Choroid plexus epithelial cell (primary cell): ENCODE measurements around the gene RTN4IP1.
"Not testable (repeated sequence)": the region's sequence is repeated elsewhere in the genome, so short reads cannot be mapped to it uniquely, and the experiment has no call there.

Experiments
- DNase-seq: peaks from one replicate; pipeline ENCODE4 v3.0.0-alpha.2; 2010; ENCODE audit warnings: low read depth
- H3K4me3 ChIP-seq: 2 replicates; pipeline ENCODE4 v1.5.1; 2011; ENCODE audit warnings: low read depth, mild to moderate bottlenecking, control low read depth, low read length, moderate library complexity
- TF ChIP-seq, protein P1 (sequence below): conservative IDR thresholded peaks from 2 replicates; pipeline ENCODE4 v1.5.1; 2011; ENCODE audit warnings: low read depth, mild to moderate bottlenecking, control low read depth, inconsistent platforms, low read length, moderate library complexity

RTN4IP1 gene

DNA sequence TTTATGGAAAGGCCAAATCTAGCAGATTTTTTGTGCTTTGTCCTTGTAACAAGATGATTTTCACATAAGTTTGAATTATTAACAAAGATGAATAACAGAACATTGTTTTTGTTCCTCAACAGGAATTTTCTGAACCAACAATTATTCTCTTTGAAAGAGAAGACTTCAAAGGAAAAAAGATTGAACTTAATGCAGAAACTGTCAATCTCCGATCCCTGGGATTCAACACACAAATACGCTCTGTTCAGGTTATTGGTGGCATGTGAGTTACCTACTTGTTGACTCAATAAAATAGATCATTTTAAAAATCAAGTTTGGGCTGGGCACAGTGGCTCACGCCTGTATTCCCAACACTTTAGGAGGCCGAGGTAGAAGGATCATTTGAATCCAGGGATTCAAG is 70.9 kb downstream of the RTN4IP1 start:
- DNase-seq = no peak
- TF ChIP-seq, protein P1, sequence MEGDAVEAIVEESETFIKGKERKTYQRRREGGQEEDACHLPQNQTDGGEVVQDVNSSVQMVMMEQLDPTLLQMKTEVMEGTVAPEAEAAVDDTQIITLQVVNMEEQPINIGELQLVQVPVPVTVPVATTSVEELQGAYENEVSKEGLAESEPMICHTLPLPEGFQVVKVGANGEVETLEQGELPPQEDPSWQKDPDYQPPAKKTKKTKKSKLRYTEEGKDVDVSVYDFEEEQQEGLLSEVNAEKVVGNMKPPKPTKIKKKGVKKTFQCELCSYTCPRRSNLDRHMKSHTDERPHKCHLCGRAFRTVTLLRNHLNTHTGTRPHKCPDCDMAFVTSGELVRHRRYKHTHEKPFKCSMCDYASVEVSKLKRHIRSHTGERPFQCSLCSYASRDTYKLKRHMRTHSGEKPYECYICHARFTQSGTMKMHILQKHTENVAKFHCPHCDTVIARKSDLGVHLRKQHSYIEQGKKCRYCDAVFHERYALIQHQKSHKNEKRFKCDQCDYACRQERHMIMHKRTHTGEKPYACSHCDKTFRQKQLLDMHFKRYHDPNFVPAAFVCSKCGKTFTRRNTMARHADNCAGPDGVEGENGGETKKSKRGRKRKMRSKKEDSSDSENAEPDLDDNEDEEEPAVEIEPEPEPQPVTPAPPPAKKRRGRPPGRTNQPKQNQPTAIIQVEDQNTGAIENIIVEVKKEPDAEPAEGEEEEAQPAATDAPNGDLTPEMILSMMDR = no peak
- no peak overlapping the region for H3K4me3 ChIP-seq

DNA sequence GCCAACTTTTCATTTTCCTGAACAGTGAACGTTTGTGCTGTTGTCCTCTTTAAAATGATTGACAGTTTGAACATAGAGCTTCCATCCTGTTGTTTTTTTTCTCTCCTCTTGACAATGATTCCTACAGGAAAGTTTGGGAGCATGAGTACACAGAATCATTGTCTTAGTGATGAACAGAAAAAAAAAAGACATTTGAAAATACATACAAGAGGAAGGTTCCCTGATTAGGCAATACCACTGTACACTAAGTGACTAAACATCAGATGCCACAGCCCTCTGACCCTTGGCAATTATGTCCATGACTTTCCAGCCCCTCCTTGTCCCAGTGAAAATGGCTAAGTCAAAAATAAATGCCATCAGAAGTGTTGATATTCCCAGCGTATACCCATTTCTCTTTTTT is 71.5 kb downstream of the RTN4IP1 start:
- TF ChIP-seq, protein P1 = no peak
- peak; percentile 23 for DNase-seq
- no peak overlapping the region for H3K4me3 ChIP-seq

DNA sequence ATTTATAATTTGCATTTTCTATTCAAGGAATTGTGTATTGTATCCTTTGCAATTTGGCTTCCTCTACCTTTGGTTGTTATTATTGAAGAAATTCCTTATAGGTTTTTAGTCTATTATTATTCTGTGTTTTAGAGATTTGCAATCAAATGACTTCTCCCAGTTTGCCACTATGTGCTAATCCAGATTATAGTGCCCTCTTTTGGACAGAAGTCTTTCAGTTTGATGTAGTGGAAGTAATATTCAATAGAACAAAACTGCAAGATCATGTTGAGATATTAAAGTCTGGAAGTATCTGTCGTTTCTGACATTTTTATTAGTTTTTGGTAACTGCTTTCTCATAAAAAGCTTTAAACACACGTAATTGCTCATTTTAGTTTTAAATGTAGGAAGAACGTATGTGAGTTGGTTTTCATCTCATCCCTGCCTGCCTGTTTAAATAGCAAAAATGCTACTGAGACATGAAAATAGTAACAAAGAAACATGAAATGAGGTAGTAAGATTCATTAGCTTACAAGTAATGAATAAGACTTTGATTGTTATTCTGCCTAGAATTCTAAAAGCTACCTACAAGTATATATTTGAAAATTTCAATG is 72.8 kb downstream of the RTN4IP1 start:
- TF ChIP-seq, protein P1 = peak; percentile 53
- peak; percentile 73 for DNase-seq
- H3K4me3 ChIP-seq = no peak overlapping the region

DNA sequence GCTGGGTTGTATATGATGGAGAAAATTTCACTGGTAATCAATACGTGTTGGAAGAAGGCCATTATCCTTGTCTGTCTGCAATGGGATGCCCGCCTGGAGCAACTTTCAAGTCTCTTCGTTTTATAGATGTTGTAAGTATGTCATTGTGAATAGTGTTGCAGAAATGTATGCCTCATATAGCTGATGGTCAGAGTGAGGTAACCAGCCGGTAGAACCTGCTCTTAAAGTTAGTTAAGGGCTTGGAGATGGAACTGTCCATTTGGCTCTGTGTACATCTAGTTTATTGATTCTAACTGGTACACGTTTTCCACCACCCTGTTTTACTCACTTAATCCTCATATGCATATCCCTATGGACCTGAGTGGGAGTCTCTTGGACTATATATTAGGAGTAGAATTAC is 73.5 kb downstream of the RTN4IP1 start:
- TF ChIP-seq, protein P1 = no peak
- no peak overlapping the region for H3K4me3 ChIP-seq
- no peak for DNase-seq

DNA sequence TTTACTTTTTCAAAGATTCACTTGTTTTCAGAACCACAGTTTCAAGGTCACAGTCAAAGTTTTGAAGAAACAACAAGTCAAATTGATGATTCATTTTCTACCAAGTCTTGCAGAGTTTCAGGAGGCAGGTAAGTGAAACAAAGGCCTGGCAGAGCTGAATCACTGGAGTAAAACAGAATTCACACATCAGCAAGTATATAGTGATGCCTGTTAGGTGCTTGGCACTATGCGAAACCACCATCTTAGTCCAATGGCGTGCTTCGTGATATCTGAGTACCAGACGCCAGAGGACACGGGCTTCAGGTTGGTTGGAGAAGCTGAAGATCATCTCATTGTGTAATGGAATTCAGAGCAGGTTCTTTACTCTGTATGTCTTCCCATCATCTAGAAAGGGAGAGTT is 75.9 kb downstream of the RTN4IP1 start:
- TF ChIP-seq, protein P1 = no peak
- H3K4me3 ChIP-seq = no peak overlapping the region
- no peak for DNase-seq

DNA sequence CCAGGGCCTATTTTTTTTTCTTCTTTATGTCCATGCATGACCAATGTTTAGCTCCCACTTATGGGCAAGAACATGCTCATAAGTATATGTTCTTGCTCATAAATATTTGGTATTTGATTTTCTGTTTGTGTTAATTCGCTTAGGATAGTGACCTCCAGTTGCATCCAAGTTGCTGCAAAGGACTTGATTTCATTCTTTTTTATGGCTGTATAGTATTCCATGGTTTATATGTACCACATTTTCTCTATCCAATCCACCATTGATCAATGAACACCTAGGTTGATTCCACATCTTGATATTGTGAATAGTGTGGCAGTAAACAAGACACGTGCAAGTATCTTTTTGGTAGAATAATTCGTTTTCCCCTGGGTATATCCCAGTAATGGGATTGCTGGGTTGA is 78.1 kb downstream of the RTN4IP1 start:
- TF ChIP-seq, protein P1 = no peak
- no peak overlapping the region for H3K4me3 ChIP-seq
- no peak for DNase-seq

DNA sequence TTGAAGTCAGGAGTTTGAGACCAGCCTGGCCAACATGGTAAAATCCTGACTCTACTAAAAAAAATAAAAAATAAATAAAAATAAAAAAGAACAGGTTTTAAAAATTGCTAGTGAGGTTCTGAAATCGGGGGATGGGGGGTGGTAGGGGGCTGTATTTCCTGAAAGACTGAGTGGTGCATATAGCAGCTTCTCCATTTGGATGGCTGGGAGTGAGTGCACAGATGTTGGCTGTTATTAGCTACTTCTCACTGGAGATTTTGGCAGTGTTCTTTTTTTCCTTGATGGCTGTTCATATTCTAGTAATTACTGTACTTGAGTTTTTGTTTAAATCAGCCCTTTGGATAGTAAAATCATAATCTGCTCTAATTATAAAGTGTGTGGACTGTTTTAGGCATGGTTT is 79.8 kb downstream of the RTN4IP1 start:
- TF ChIP-seq, protein P1 = no peak
- no peak overlapping the region for H3K4me3 ChIP-seq
- DNase-seq = no peak

DNA sequence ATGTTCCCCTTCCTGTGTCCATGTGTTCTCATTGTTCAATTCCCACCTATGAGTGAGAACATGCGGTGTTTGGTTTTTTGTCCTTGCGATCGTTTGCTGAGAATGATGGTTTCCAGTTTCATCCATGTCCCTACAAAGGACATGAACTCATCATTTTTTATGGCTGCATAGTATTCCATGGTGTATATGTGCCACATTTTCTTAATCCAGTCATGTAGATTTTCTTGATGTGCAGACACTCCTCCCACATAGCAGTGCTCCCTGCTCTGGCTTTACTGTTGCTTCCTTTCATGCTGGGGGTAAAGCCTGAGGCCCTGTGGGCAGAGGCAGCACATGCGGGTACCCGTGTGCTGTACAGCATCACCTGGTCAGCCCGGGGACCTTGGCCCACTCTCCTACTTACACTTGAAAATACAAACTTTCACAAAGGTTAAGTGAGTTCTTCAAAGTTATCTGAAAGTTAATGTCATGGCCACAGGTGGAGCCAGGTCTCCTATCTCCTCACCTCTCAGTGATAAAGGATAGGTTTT is 80.3 kb downstream of the RTN4IP1 start:
- DNase-seq, H3K4me3 ChIP-seq: not testable (repeated sequence)
